Mesothelial cell of epicardium (in vitro differentiated cells): ENCODE measurements around the gene DNAH7. TPM values are rescaled to one million over a fixed set of nuclear protein-coding genes. Genes with fewer than 3 reads are reported as not detected.

ENCODE experiments used
- DNase-seq, 2 experiments: peaks; one replicate each; pipeline ENCODE4 v3.0.0; 2021; ENCODE audit warnings: low spot score in 2 of 2; ENCODE audit not compliant: unreplicated experiment in 2 of 2
- H3K27ac Mint-ChIP-seq: 2 replicates; pipeline ENCODE4 v1.8.0; 2021; ENCODE audit warnings: mixed read lengths
- H3K27me3 Mint-ChIP-seq: 2 replicates; pipeline ENCODE4 v1.8.0; 2021; ENCODE audit warnings: low read depth, mixed read lengths
- H3K36me3 Mint-ChIP-seq: 2 replicates; pipeline ENCODE4 v1.8.0; 2021; ENCODE audit warnings: mixed read lengths
- H3K4me1 Mint-ChIP-seq: 2 replicates; pipeline ENCODE4 v1.8.0; 2021; ENCODE audit warnings: mixed read lengths
- H3K4me3 Mint-ChIP-seq: 2 replicates; pipeline ENCODE4 v1.8.0; 2021; ENCODE audit warnings: mild to moderate bottlenecking, moderate library complexity, mixed read lengths
- H3K9me3 Mint-ChIP-seq: 2 replicates; pipeline ENCODE4 v1.8.0; 2021; ENCODE audit warnings: mixed read lengths
- total RNA-seq: library from RNA; stranded (reverse); gene quantifications from 3 replicates; pipeline ENCODE4 v1.2.1, GENCODE V29; 2021
- TF ChIP-seq, protein P1 (sequence below): fragments of 200-600 bp; sonication (generic); IDR thresholded peaks from one replicate; pipeline ENCODE4 v1.5.0; 2021; ENCODE audit warnings: antibody characterized with exemption; ENCODE audit not compliant: unreplicated experiment

The DNAH7 gene
- total RNA-seq, 1 donor from 2014 or later, result 0.63 TPM

DNA sequence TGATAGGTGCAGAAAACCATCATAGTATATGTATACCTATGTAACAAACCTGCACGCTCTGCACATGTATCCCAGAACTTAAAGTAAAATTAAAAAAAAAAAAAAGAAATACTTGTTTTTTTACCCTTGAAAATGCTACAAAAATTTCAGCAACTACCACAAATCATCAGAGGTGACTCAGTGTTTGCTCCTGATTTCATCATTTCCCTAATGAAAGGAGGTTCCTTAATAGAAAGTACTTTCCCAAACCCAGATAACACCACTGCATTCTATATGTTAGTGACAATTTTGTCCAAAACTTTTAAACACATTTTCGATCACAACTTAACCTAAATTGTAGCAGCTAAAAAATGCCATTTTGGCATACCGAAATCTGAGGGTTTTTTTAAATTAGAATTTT lies 248.3 kb downstream of the DNAH7 start:
- no peak for DNase-seq
- Mint-ChIP-seq H3K4me1 (peaks cover 4% of the 10 kb centered on the region), H3K36me3 (no peaks in the 10 kb centered on the region), H3K27ac (no peak overlapping the region), H3K27me3 (no peaks in the 10 kb centered on the region), H3K4me3 (no peak overlapping the region), H3K9me3 (no peaks in the 10 kb centered on the region)
- TF ChIP-seq, protein P1, sequence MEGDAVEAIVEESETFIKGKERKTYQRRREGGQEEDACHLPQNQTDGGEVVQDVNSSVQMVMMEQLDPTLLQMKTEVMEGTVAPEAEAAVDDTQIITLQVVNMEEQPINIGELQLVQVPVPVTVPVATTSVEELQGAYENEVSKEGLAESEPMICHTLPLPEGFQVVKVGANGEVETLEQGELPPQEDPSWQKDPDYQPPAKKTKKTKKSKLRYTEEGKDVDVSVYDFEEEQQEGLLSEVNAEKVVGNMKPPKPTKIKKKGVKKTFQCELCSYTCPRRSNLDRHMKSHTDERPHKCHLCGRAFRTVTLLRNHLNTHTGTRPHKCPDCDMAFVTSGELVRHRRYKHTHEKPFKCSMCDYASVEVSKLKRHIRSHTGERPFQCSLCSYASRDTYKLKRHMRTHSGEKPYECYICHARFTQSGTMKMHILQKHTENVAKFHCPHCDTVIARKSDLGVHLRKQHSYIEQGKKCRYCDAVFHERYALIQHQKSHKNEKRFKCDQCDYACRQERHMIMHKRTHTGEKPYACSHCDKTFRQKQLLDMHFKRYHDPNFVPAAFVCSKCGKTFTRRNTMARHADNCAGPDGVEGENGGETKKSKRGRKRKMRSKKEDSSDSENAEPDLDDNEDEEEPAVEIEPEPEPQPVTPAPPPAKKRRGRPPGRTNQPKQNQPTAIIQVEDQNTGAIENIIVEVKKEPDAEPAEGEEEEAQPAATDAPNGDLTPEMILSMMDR, result no peak

DNA sequence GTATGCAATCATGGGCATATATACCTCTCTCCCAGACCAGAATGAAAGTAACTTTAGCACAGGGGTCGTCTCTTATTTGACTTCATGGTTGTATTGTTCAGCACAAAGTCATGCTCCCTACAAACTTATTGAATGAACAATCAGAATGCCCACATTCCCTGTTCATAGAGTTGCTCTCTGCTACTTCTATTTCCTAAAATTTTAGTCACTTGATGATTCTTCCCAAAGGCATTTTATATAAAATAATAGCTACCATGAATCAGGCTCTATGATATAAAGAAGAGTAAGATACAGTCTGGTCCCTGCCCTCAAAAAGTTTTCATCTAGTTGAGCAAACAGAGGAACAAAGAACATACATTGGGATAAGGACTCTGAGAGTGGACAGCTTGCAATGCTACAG lies 249.4 kb downstream of the DNAH7 start:
- TF ChIP-seq, protein P1, result no peak
- Mint-ChIP-seq H3K27ac (no peak overlapping the region), H3K4me1 (peaks cover 4% of the 10 kb centered on the region), H3K4me3 (no peak overlapping the region), H3K27me3 (no peaks in the 10 kb centered on the region), H3K36me3 (no peaks in the 10 kb centered on the region), H3K9me3 (no peaks in the 10 kb centered on the region)
- no peak for DNase-seq

DNA sequence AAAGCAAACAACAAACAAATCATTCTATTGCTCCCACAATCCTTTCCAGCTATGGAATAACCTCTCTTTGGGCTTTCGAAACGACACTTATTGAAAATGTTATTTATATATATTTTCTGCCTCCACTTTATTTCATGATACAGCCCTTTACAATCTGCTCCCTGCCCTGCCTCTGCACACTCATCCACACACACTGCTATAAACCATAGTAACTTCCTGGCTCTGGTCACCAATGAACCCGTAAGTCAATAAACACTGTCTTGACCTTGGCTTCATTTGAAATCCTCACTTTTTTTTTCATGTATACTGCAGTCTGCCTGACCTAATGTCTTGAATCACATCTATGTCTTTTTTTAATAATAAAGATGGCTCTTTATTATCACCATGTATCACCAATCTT lies 250.1 kb downstream of the DNAH7 start:
- no peaks in the 10 kb centered on the region for H3K27me3 Mint-ChIP-seq
- DNase-seq, result no peak
- peaks cover 4% of the 10 kb centered on the region for H3K4me1 Mint-ChIP-seq
- H3K4me3 Mint-ChIP-seq, result no peak overlapping the region
- no peak overlapping the region for H3K27ac Mint-ChIP-seq
- no peaks in the 10 kb centered on the region for H3K9me3 Mint-ChIP-seq
- TF ChIP-seq, protein P1, result no peak
- H3K36me3 Mint-ChIP-seq, result no peaks in the 10 kb centered on the region

DNA sequence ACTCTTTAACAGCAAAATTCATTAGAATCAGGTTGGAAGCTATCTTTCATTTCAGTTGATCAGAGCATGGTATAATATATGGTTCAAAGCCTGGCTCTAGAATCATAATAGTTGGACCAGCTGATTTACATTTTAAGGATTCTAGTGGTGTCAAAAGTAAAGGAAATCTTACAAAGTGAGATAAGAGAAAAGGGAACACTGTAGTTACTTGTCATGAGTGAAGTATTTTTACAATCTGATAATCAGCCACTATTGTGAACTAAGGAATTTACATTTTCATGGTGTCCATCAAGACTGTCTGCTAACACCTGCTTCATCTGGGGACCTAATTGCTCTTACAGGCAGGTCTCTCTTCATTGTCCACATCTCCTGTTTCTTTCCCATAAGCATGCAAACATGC lies 250.5 kb downstream of the DNAH7 start:
- DNase-seq, result no peak
- Mint-ChIP-seq H3K4me3 (no peak overlapping the region), H3K9me3 (no peaks in the 10 kb centered on the region), H3K4me1 (peaks cover 6% of the 10 kb centered on the region), H3K27me3 (no peaks in the 10 kb centered on the region), H3K27ac (no peak overlapping the region), H3K36me3 (no peaks in the 10 kb centered on the region)
- TF ChIP-seq, protein P1, result no peak

DNA sequence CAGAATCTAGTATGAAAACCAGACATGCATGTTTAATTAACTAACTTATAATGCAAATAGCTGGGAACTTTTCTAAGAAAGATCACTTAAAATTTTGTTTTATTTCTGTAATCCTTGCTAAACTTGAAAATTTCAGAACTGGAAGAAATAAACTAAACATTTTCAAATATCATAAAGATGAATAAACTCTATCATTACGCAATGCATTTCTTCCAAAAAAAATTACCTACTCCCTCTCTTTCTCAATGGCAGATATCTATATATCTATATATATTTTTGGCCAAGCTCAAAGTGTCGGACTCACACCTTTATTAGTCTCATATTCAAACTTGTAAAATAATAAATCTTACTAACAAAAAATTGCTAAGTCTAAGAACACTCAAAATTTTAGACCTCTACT lies 253.6 kb downstream of the DNAH7 start:
- H3K27ac Mint-ChIP-seq, result no peak overlapping the region
- TF ChIP-seq, protein P1, result no peak
- peaks cover 6% of the 10 kb centered on the region for H3K4me1 Mint-ChIP-seq
- H3K27me3 Mint-ChIP-seq, result no peaks in the 10 kb centered on the region
- H3K36me3 Mint-ChIP-seq, result no peaks in the 10 kb centered on the region
- H3K4me3 Mint-ChIP-seq, result no peak overlapping the region
- H3K9me3 Mint-ChIP-seq, result no peaks in the 10 kb centered on the region
- no peak for DNase-seq

DNA sequence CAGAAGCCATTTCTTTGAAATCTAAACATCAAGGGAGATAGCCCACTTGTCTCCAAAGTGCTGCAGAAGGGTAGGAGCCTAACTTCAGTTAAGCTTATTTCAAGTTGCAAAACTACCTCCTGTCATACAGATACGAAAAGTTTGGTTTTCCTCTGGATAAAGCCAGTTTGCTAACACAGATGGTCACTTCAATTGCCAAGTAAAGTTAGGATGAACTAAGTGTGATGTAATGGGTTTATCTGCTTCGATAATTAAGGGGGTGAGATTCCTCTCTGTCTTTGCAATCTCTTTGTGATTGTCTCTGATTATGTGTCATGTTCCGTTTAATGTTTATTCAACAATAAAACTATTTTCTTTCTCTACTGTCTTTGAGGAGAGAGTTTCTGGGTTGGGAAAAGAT lies 255.2 kb downstream of the DNAH7 start:
- Mint-ChIP-seq H3K27me3 (no peaks in the 10 kb centered on the region), H3K4me1 (peaks cover 6% of the 10 kb centered on the region), H3K4me3 (no peak overlapping the region), H3K27ac (no peak overlapping the region), H3K9me3 (no peaks in the 10 kb centered on the region), H3K36me3 (no peaks in the 10 kb centered on the region)
- DNase-seq, result no peak
- TF ChIP-seq, protein P1, result no peak
